Keratinocyte (primary cell): Measurements from ENCODE around the gene EYS. TPM values are rescaled to one million over a fixed set of nuclear protein-coding genes. Genes with fewer than 3 reads are reported as not detected.

Source experiments
- DNase-seq: peaks from one replicate; pipeline ENCODE4 v3.0.0-alpha.2; 2011; ENCODE audit warnings: low read depth, missing footprints, low spot score
- FAIRE-seq: peaks from 2 replicates; lab custom pipeline; 2011; peaks lifted over from hg19 to GRCh38; lab: Jason Lieb, UNC
- H2AFZ ChIP-seq: 2 replicates; pipeline ENCODE4 v1.6.0; 2012; ENCODE audit warnings: low read length, control low read depth, inconsistent platforms; ENCODE audit not compliant: control insufficient read depth
- H3K27ac ChIP-seq: 2 replicates; pipeline ENCODE4 v1.5.1; 2011; ENCODE audit warnings: low read length; ENCODE audit not compliant: control insufficient read depth, insufficient read depth
- H3K27me3 ChIP-seq: 3 replicates; pipeline ENCODE4 v1.6.0; 2011; ENCODE audit warnings: low read length; ENCODE audit not compliant: control insufficient read depth, insufficient read depth; ENCODE audit errors: extremely low read depth
- H3K36me3 ChIP-seq, 2 experiments: 2 replicates in 1 of 2; 3 replicates in 1 of 2; pipeline ENCODE4 v1.5.1; 2011; ENCODE audit warnings: low read length in 2 of 2, mild to moderate bottlenecking in 1 of 2; ENCODE audit not compliant: control insufficient read depth in 2 of 2, insufficient read depth in 2 of 2; ENCODE audit errors: extremely low read depth in 1 of 2
- H3K4me1 ChIP-seq: 3 replicates; pipeline ENCODE4 v1.5.1; 2011; ENCODE audit warnings: low read length; ENCODE audit not compliant: control insufficient read depth, insufficient read depth; ENCODE audit errors: extremely low read depth
- H3K4me2 ChIP-seq: 3 replicates; pipeline ENCODE4 v1.6.0; 2011; ENCODE audit warnings: low read depth, low read length; ENCODE audit not compliant: control insufficient read depth, insufficient read depth; ENCODE audit errors: extremely low read depth
- H3K4me3 ChIP-seq, 3 experiments: fragments of 200-600 bp in 1 of 3; sonication (generic) in 1 of 3; 2 replicates in 2 of 3; 3 replicates in 1 of 3; pipeline ENCODE4 v1.5.1; 2011 to 2016; ENCODE audit warnings: low read length in 3 of 3, mild to moderate bottlenecking in 3 of 3, control low read depth in 2 of 3, inconsistent platforms in 1 of 3, low read depth in 1 of 3, mixed read lengths in 1 of 3, mixed run types in 1 of 3, moderate library complexity in 1 of 3; ENCODE audit not compliant: control insufficient read depth in 2 of 3, insufficient read depth in 2 of 3; ENCODE audit errors: extremely low read depth in 1 of 3
- H3K79me2 ChIP-seq: 2 replicates; pipeline ENCODE4 v1.6.0; 2012; ENCODE audit warnings: low read length; ENCODE audit not compliant: control insufficient read depth, insufficient read depth
- H3K9ac ChIP-seq: 3 replicates; pipeline ENCODE4 v1.6.0; 2011; ENCODE audit warnings: low read length; ENCODE audit not compliant: control insufficient read depth, insufficient read depth; ENCODE audit errors: extremely low read depth
- H3K9me1 ChIP-seq: 3 replicates; pipeline ENCODE4 v1.6.0; 2011; ENCODE audit warnings: low read length; ENCODE audit not compliant: control insufficient read depth, insufficient read depth; ENCODE audit errors: extremely low read depth
- H3K9me3 ChIP-seq: 2 replicates; pipeline ENCODE4 v1.5.1; 2012; ENCODE audit warnings: low read depth, low read length; ENCODE audit not compliant: control insufficient read depth
- H4K20me1 ChIP-seq: 3 replicates; pipeline ENCODE4 v1.6.0; 2011; ENCODE audit warnings: low read length; ENCODE audit not compliant: control insufficient read depth, insufficient read depth; ENCODE audit errors: extremely low read depth
- EZH2 ChIP-seq: IDR thresholded peaks from one replicate; pipeline ENCODE4 v1.6.1; 2012; ENCODE audit warnings: inconsistent platforms, mild to moderate bottlenecking, low read length, moderate library complexity
- dilution Hi-C: fragments of 300-500 bp; cut with MboI; formaldehyde crosslinking; loops from one replicate; pipeline ENCODE4 v1.7.0; 2020; ENCODE audit warnings: low sequenced_read_pairs; ENCODE audit not compliant: extremely low pct_ligation_motif_present
- polyA plus RNA-seq, 5 experiments: library from polyadenylated mRNA; depleted of rRNA in 3 of 5; stranded (reverse) in 3 of 5; stranded (forward) in 1 of 5; unstranded in 1 of 5; fragments of >200 nt; gene quantifications; 1 replicate in 1 of 5; 2 replicates in 3 of 5; 3 replicates in 1 of 5; pipeline versions ENCODE4 v1.2.1 to v1.2.3, GENCODE V29; 2011 to 2012; ENCODE audit warnings: missing spikeins in 2 of 5, low read depth in 1 of 5, low replicate concordance in 1 of 5
- TF ChIP-seq, protein P1 (sequence below), 3 experiments: IDR thresholded peaks in 1 of 3; conservative IDR thresholded peaks in 1 of 3; optimal IDR thresholded peaks in 1 of 3; 2 replicates in 2 of 3; 3 replicates in 1 of 3; pipeline versions ENCODE3 to v1.5.1; 2011; ENCODE audit warnings: low read length in 3 of 3, mild to moderate bottlenecking in 3 of 3, moderate library complexity in 2 of 3, control low read depth in 1 of 3, inconsistent platforms in 1 of 3; ENCODE audit not compliant: insufficient read depth in 2 of 3; ENCODE audit errors: extremely low read depth in 1 of 3

EYS gene
- polyA plus RNA-seq, 1 donor (not counting 4 experiments of a cell fraction or from before 2014, with no cell fraction given): 0.34 TPM

GRCh38 chr6:65295812-65296211, 411.2 kb downstream of the EYS start:
- no peak for DNase-seq
- Histone ChIP-seq H3K4me1 (no peaks in the 10 kb centered on the region), H3K9me3 (no peaks in the 10 kb centered on the region), H3K27ac (no peak overlapping the region), H3K9me1 (no peaks in the 10 kb centered on the region), H4K20me1 (no peaks in the 10 kb centered on the region), H2AFZ (no peak overlapping the region), H3K4me2 (no peak overlapping the region), H3K36me3 (no peaks in the 10 kb centered on the region), H3K4me3 (no peak overlapping the region), H3K27me3 (no peaks in the 10 kb centered on the region), H3K79me2 (no peaks in the 10 kb centered on the region), H3K9ac (no peak overlapping the region)
- TF ChIP-seq, protein P1, sequence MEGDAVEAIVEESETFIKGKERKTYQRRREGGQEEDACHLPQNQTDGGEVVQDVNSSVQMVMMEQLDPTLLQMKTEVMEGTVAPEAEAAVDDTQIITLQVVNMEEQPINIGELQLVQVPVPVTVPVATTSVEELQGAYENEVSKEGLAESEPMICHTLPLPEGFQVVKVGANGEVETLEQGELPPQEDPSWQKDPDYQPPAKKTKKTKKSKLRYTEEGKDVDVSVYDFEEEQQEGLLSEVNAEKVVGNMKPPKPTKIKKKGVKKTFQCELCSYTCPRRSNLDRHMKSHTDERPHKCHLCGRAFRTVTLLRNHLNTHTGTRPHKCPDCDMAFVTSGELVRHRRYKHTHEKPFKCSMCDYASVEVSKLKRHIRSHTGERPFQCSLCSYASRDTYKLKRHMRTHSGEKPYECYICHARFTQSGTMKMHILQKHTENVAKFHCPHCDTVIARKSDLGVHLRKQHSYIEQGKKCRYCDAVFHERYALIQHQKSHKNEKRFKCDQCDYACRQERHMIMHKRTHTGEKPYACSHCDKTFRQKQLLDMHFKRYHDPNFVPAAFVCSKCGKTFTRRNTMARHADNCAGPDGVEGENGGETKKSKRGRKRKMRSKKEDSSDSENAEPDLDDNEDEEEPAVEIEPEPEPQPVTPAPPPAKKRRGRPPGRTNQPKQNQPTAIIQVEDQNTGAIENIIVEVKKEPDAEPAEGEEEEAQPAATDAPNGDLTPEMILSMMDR (optimal IDR thresholded peaks at IDR 0.05 in 1 of 3, IDR thresholded peaks at IDR 0.05 in 1 of 3, conservative IDR thresholded peaks at IDR 0.05 in 1 of 3; ENCODE audit: extremely low read depth in 1 of 3, insufficient read depth in 2 of 3, low read length in 3 of 3): no peak
- no peak for TF ChIP-seq EZH2
- FAIRE-seq: no peak
- dilution Hi-C loops: no loop called here

DNA sequence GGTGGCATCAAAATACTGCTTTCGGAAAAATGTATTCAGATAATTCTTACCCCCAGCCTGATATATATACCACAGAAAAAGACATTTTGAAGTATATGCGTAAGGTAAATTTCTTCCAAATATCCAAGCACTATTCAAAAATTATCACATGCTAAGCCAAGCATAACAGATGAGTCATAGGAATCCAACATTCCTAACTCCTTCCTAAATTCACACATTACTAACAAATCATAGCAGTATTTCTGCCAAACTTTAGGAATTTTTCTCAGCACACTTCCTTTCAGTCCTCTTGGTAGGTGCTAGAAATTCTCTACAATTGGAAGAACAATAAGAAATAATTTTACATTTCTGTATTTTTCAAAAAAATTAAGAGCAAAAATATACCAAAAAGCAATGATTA, 417.5 kb downstream of the EYS start:
- Histone ChIP-seq H3K9me3 (no peaks in the 10 kb centered on the region), H3K79me2 (no peaks in the 10 kb centered on the region), H3K4me2 (no peak overlapping the region), H3K27me3 (no peaks in the 10 kb centered on the region), H4K20me1 (no peaks in the 10 kb centered on the region), H3K36me3 (no peaks in the 10 kb centered on the region), H2AFZ (no peak overlapping the region), H3K4me1 (no peaks in the 10 kb centered on the region), H3K9me1 (no peaks in the 10 kb centered on the region), H3K27ac (no peak overlapping the region), H3K4me3 (no peak overlapping the region), H3K9ac (no peak overlapping the region)
- no peak for FAIRE-seq
- DNase-seq: no peak
- TF ChIP-seq, protein P1 (optimal IDR thresholded peaks at IDR 0.05 in 1 of 3, IDR thresholded peaks at IDR 0.05 in 1 of 3, conservative IDR thresholded peaks at IDR 0.05 in 1 of 3; ENCODE audit: extremely low read depth in 1 of 3, insufficient read depth in 2 of 3, low read length in 3 of 3): no peak
- TF ChIP-seq EZH2: no peak
- dilution Hi-C loops: no loop called here
